DOHH2 (cell line): ENCODE measurements around the gene SCN8A.

ENCODE experiments used
- CTCF ChIP-seq: fragments of 200-600 bp; sonication (generic); IDR thresholded peaks from one replicate; pipeline ENCODE4 v1.5.1; 2014; ENCODE audit warnings: antibody characterized with exemption, mild to moderate bottlenecking, low read depth, low read length; ENCODE audit not compliant: poor library complexity, severe bottlenecking
- EZH2phosphoT487 ChIP-seq: fragments of 200-600 bp; sonication (generic); IDR thresholded peaks from 2 replicates; pipeline ENCODE4 v1.6.1; 2017; ENCODE audit warnings: borderline replicate concordance, mild to moderate bottlenecking, antibody characterized with exemption, low read length, moderate library complexity, mixed read lengths

GRCh38 chr12:51814311-51815088, 223.5 kb downstream of the SCN8A start:
- no peak for TF ChIP-seq CTCF
- no peak for TF ChIP-seq EZH2phosphoT487
